Transverse colon (tissue), 4 donors: Measurements from ENCODE around the gene GGTLC1. TPM values are rescaled to one million over a fixed set of nuclear protein-coding genes. Genes with fewer than 3 reads are reported as not detected.
A peak's percentile ranks its signal among the peaks of the same experiment; 100 is the strongest.
"Not testable (repeated sequence)": the region's sequence is repeated elsewhere in the genome, so short reads cannot be mapped to it uniquely, and the experiment has no call there.

Source experiments
- DNase-seq: peaks from one replicate; pipeline ENCODE4 v3.0.0-alpha.2; 2019
- H3K27ac ChIP-seq, 4 donors: fragments of 200-600 bp; sonication (generic); 2 replicates each; pipeline ENCODE4 v1.5.1; 2016 to 2018; ENCODE audit warnings: inconsistent platforms in 4 of 4
- H3K27me3 ChIP-seq: fragments of 200-600 bp; sonication (generic); 2 replicates; pipeline ENCODE4 v1.5.1; 2017; ENCODE audit warnings: inconsistent platforms
- H3K36me3 ChIP-seq, 4 donors: fragments of 200-600 bp; sonication (generic); 2 replicates each; pipeline ENCODE4 v1.5.1; 2017 to 2019; ENCODE audit warnings: inconsistent platforms in 4 of 4
- H3K4me1 ChIP-seq, 4 donors: fragments of 200-600 bp; sonication (generic); 2 replicates each; pipeline ENCODE4 v1.5.1; 2017 to 2020; ENCODE audit warnings: inconsistent platforms in 4 of 4
- H3K4me3 ChIP-seq, 4 donors: fragments of 200-600 bp; sonication (generic); 1 replicate in 1 of 4; 2 replicates in 3 of 4; pipeline versions ENCODE4 v1.5.1 to v1.6.1; 2017 to 2019; ENCODE audit warnings: inconsistent platforms in 4 of 4
- H3K9me3 ChIP-seq, 2 donors: fragments of 200-600 bp; sonication (generic); 2 replicates each; pipeline ENCODE4 v1.5.1; 2017 to 2019; ENCODE audit warnings: inconsistent platforms in 2 of 2
- CTCF ChIP-seq, 5 experiments: fragments of 200-600 bp in 3 of 5; fragments of 450-650 bp in 2 of 5; sonication (generic) in 3 of 5; IDR thresholded peaks; 1 replicate in 2 of 5; 2 replicates in 3 of 5; pipeline ENCODE4 v1.5.1; 2016 to 2017; ENCODE audit warnings: antibody characterized with exemption in 5 of 5, inconsistent platforms in 3 of 5, mild to moderate bottlenecking in 2 of 5, moderate library complexity in 1 of 5
- WGBS, 2 donors: methylation state at CpG; one replicate each; pipeline ENCODE4 v1.1.5; 2018; ENCODE audit warnings: low coverage in 1 of 2; 5-methylcytosine and 5-hydroxymethylcytosine counted together
- in situ Hi-C, 4 donors: fragments of 200-750 bp; cut with MboI; loops; one replicate each; pipeline versions ENCODE4 v1.15.0 to v1.15.1; 2017; ENCODE audit warnings: low sequenced_read_pairs in 3 of 4, low pct_ligation_motif_present in 1 of 4, low pct_unique_long_range_greater_than_20kb in 1 of 4
- intact Hi-C: fragments of 100-400 bp; cut with DNase I; formaldehyde crosslinking; loops from one replicate; pipeline ENCODE4 v1.15.1; 2023; ENCODE audit warnings: low total_unique reads
- total RNA-seq, 4 donors: library from RNA; depleted of rRNA; stranded (reverse); fragments of >200 nt; gene quantifications; one replicate each; pipeline ENCODE4 v1.1.0, GENCODE V29; 2016

GGTLC1 gene
- total RNA-seq, 4 donors from 2014 or later, result not detected

- DNase-seq, H3K4me3 ChIP-seq, in situ Hi-C loops, H3K9me3 ChIP-seq, H3K27me3 ChIP-seq, H3K4me1 ChIP-seq, H3K27ac ChIP-seq, H3K36me3 ChIP-seq, intact Hi-C loops: not testable (repeated sequence)
- 83 to 89% methylated on average over 1 to 9 of the region's 12 CpGs for whole genome bisulfite sequencing, 2 donors
These were observed 4.9 kb upstream of the GGTLC1 start for GRCh38 chr20:23993440-23993839.

- 79% methylated on average over 12 of the region's 12 CpGs; no CpG with 5 or more reads in 1 of the 2 donors for WGBS, 2 donors
- in situ Hi-C loops, H3K4me3 ChIP-seq, H3K9me3 ChIP-seq, H3K27ac ChIP-seq, H3K4me1 ChIP-seq, H3K27me3 ChIP-seq, DNase-seq, intact Hi-C loops, H3K36me3 ChIP-seq: not testable (repeated sequence)
These were observed 1.7 kb upstream of the GGTLC1 start for GRCh38 chr20:23990296-23990695.

GRCh38 chr20:23988966-23989365 lies 387 bp upstream of the GGTLC1 start:
- H3K4me1 ChIP-seq, H3K4me3 ChIP-seq, in situ Hi-C loops, H3K36me3 ChIP-seq, intact Hi-C loops, H3K9me3 ChIP-seq, H3K27ac ChIP-seq, DNase-seq, H3K27me3 ChIP-seq: not testable (repeated sequence)
- WGBS, 2 donors, result 90 to 100% methylated on average over 1 to 9 of the region's 9 CpGs

GRCh38 chr20:23986716-23987115 lies 1.9 kb downstream of the GGTLC1 start:
- H3K27ac ChIP-seq, H3K27me3 ChIP-seq, in situ Hi-C loops, H3K9me3 ChIP-seq, H3K4me3 ChIP-seq, H3K36me3 ChIP-seq, H3K4me1 ChIP-seq, intact Hi-C loops, DNase-seq: not testable (repeated sequence)
- 63 to 82% methylated on average over 1 to 3 of the region's 3 CpGs for WGBS, 2 donors

- DNase-seq, H3K27me3 ChIP-seq, intact Hi-C loops, H3K4me3 ChIP-seq, H3K27ac ChIP-seq, H3K4me1 ChIP-seq, in situ Hi-C loops, H3K9me3 ChIP-seq, H3K36me3 ChIP-seq: not testable (repeated sequence)
- 96% methylated on average over 11 of the region's 14 CpGs; no CpG with 5 or more reads in 1 of the 2 donors for WGBS, 2 donors
These were observed 2.3 kb downstream of the GGTLC1 start for GRCh38 chr20:23986310-23986709.

- H3K27ac ChIP-seq, intact Hi-C loops, H3K27me3 ChIP-seq, in situ Hi-C loops, H3K4me1 ChIP-seq, H3K4me3 ChIP-seq, H3K9me3 ChIP-seq, DNase-seq, H3K36me3 ChIP-seq: not testable (repeated sequence)
- 96% methylated on average over 9 of the region's 17 CpGs; no CpG with 5 or more reads in 1 of the 2 donors for WGBS, 2 donors
These were observed 2.8 kb downstream of the GGTLC1 start for GRCh38 chr20:23985790-23986225.

GRCh38 chr20:23985066-23985789 lies 3.4 kb downstream of the GGTLC1 start:
- DNase-seq, result not testable (repeated sequence)
- WGBS, 2 donors, result 84% methylated on average over 15 of the region's 15 CpGs; no CpG with 5 or more reads in 1 of the 2 donors

GRCh38 chr20:23984476-23985023 lies 4.0 kb downstream of the GGTLC1 start:
- H3K9me3 ChIP-seq, H3K4me1 ChIP-seq, H3K36me3 ChIP-seq, intact Hi-C loops, H3K4me3 ChIP-seq, DNase-seq, in situ Hi-C loops, H3K27ac ChIP-seq, H3K27me3 ChIP-seq: not testable (repeated sequence)
- 32% methylated on average over 9 of the region's 12 CpGs; no CpG with 5 or more reads in 1 of the 2 donors for WGBS, 2 donors
- peak in 1 of 5 experiments; percentile 17 for TF ChIP-seq CTCF (IDR thresholded peaks at IDR 0.05)

More at GRCh38 chr20:23985066-23985789, 3.4 kb downstream of the GGTLC1 start:
- H3K4me1 ChIP-seq, H3K27me3 ChIP-seq, H3K4me3 ChIP-seq, H3K27ac ChIP-seq, H3K36me3 ChIP-seq, intact Hi-C loops, H3K9me3 ChIP-seq, in situ Hi-C loops: not testable (repeated sequence)

- H3K4me3 ChIP-seq, intact Hi-C loops, H3K36me3 ChIP-seq, DNase-seq, H3K27ac ChIP-seq, H3K4me1 ChIP-seq, in situ Hi-C loops, H3K9me3 ChIP-seq, H3K27me3 ChIP-seq: not testable (repeated sequence)
- WGBS, 2 donors, result 36 to 60% methylated on average over 1 to 5 of the region's 11 CpGs
These were observed 6.2 kb downstream of the GGTLC1 start for GRCh38 chr20:23982112-23983018.
